Caco-2 (cell line): ENCODE measurements around the gene RAP1GDS1. TPM values are rescaled to one million over a fixed set of nuclear protein-coding genes. Genes with fewer than 3 reads are reported as not detected.

Experiments used
- BruUV-seq: library from RNA; stranded (reverse); fragments of 400-500 nt; replicated peaks from 2 replicates; lab custom pipeline; 2021; lab: Mats Ljungman, UMichigan
- CTCF ChIA-PET: fragments of 300-600 bp; sonication (Branson Sonifier 250); formaldehyde crosslinking; loops from one replicate; lab custom pipeline; 2022; ENCODE audit warnings: antibody characterized with exemption; lab: Charles Lee
- POLR2A ChIA-PET: fragments of 300-600 bp; sonication (Branson Sonifier 250); formaldehyde crosslinking; loops from one replicate; lab custom pipeline; 2022; ENCODE audit warnings: antibody characterized with exemption; lab: Charles Lee
- DNase-seq, 2 experiments: peaks; one replicate each; pipeline versions ENCODE4 v3.0.0 to v3.0.0-alpha.2; 2020 to 2022
- H3K27me3 ChIP-seq: replicated peaks from 2 replicates; pipeline ENCODE4 v1.6.0; 2011; ENCODE audit warnings: low read length; ENCODE audit not compliant: control insufficient read depth, insufficient read depth
- H3K36me3 ChIP-seq: 2 replicates; pipeline ENCODE4 v1.5.1; 2011; ENCODE audit warnings: low read length; ENCODE audit not compliant: control insufficient read depth, insufficient read depth
- H3K4me1 ChIP-seq: fragments of 250-450 bp; sonication (Bioruptor Pico); 2 replicates; pipeline ENCODE4 v1.5.1; 2020; ENCODE audit warnings: mild to moderate bottlenecking
- H3K4me3 ChIP-seq: 2 replicates; pipeline ENCODE4 v1.5.1; 2011; ENCODE audit warnings: low read depth, mild to moderate bottlenecking, control low read depth, low read length
- H3K9me3 ChIP-seq: fragments of 250-450 bp; sonication (Bioruptor Pico); 2 replicates; pipeline ENCODE4 v1.5.1; 2020; ENCODE audit warnings: mild to moderate bottlenecking, moderate library complexity
- H3K27ac Mint-ChIP-seq: one replicate; pipeline ENCODE4 v1.8.0; 2022; ENCODE audit warnings: mixed read lengths; ENCODE audit not compliant: unreplicated experiment
- H3K27me3 Mint-ChIP-seq: one replicate; pipeline ENCODE4 v1.8.0; 2022; ENCODE audit warnings: mixed read lengths; ENCODE audit not compliant: insufficient read depth, unreplicated experiment
- H3K36me3 Mint-ChIP-seq: one replicate; pipeline ENCODE4 v1.8.0; 2022; ENCODE audit warnings: mild to moderate bottlenecking, mixed read lengths; ENCODE audit not compliant: insufficient read depth, unreplicated experiment
- H3K4me1 Mint-ChIP-seq: one replicate; pipeline ENCODE4 v1.8.0; 2022; ENCODE audit warnings: low read depth, mixed read lengths; ENCODE audit not compliant: unreplicated experiment
- H3K4me3 Mint-ChIP-seq: one replicate; pipeline ENCODE4 v1.8.0; 2022; ENCODE audit warnings: mild to moderate bottlenecking, moderate library complexity, mixed read lengths; ENCODE audit not compliant: unreplicated experiment
- H3K9me3 Mint-ChIP-seq: one replicate; pipeline ENCODE4 v1.8.0; 2022; ENCODE audit warnings: mixed read lengths; ENCODE audit not compliant: unreplicated experiment
- CTCF ChIP-seq, 2 experiments: fragments of 200-600 bp in 1 of 2; IDR thresholded peaks; 1 replicate in 1 of 2; 2 replicates in 1 of 2; pipeline versions ENCODE4 v1.5.1 to v1.8.0; 2011 to 2022; ENCODE audit warnings: antibody characterized with exemption in 1 of 2, control low read depth in 1 of 2, inconsistent platforms in 1 of 2, low read depth in 1 of 2, low read length in 1 of 2, mild to moderate bottlenecking in 1 of 2, moderate library complexity in 1 of 2; ENCODE audit not compliant: insufficient read depth in 1 of 2, severe bottlenecking in 1 of 2, unreplicated experiment in 1 of 2
- intact Hi-C: fragments of 100-400 bp; cut with micrococcal nuclease; formaldehyde crosslinking; loops from one replicate; pipeline ENCODE4 v1.10.0; 2022; ENCODE audit not compliant: unreplicated experiment
- total RNA-seq: library from RNA; stranded (reverse); gene quantifications from 2 replicates; pipeline ENCODE4 v1.2.3, GENCODE V29; 2022

The RAP1GDS1 gene
- total RNA-seq, 1 experiment from 2014 or later = 45.5 TPM

- H3K9me3 Mint-ChIP-seq = no peaks in the 10 kb centered on the region
- intact Hi-C loops = loop anchor here (10.0 kb wide), 1 partner anchor 412 kb away; no protein-coding TSS in a partner anchor
- BruUV-seq = no TSS peak
- H3K36me3 Mint-ChIP-seq = no peaks in the 10 kb centered on the region
- H3K27me3 Mint-ChIP-seq = no peaks in the 10 kb centered on the region
- ChIA-PET CTCF (no interaction called here), POLR2A (no interaction called here)
- no peak for TF ChIP-seq CTCF (IDR thresholded peaks at IDR 0.05; ENCODE audit: insufficient read depth in 1 of 2, low read depth in 1 of 2, low read length in 1 of 2, severe bottlenecking in 1 of 2, unreplicated experiment in 1 of 2)
- Histone ChIP-seq H3K4me3 (no peak overlapping the region), H3K4me1 (no peaks in the 10 kb centered on the region), H3K36me3 (no peaks in the 10 kb centered on the region), H3K9me3 (no peaks in the 10 kb centered on the region), H3K27me3 (no peaks in the 10 kb centered on the region)
- no peak overlapping the region for H3K4me3 Mint-ChIP-seq
- DNase-seq = no peak
- H3K27ac Mint-ChIP-seq = no peak overlapping the region
- no peaks in the 10 kb centered on the region for H3K4me1 Mint-ChIP-seq
Measured at GRCh38 chr4:98462487-98462886, 201.3 kb downstream of the RAP1GDS1 start.

- intact Hi-C loops = loop anchor here (1.0 to 10.0 kb wide), 10 partner anchors 158 to 996 kb away; partner anchors contain the start of gene TSPAN5
- Mint-ChIP-seq H3K27me3 (no peaks in the 10 kb centered on the region), H3K4me3 (peak overlapping the region; percentile 78), H3K36me3 (peaks cover 21% of the 10 kb centered on the region), H3K27ac (peak overlapping the region; percentile 55), H3K9me3 (no peaks in the 10 kb centered on the region), H3K4me1 (no peaks in the 10 kb centered on the region)
- DNase-seq = no peak
- ChIA-PET CTCF (interaction anchor here (0.6 to 1.8 kb wide), 14 partner anchors 10 to 528 kb away, joined by 3 to 11 read pairs (median 4); partner anchors contain the start of genes EIF4E, METAP1 and TSPAN5), POLR2A (interaction anchor here (0.5 kb wide), 1 partner anchor 372 kb away, joined by 4 read pairs; no protein-coding TSS in a partner anchor)
- no peak overlapping the region for H3K4me3 ChIP-seq
- no TSS peak for BruUV-seq
- TF ChIP-seq CTCF (IDR thresholded peaks at IDR 0.05; ENCODE audit: insufficient read depth in 1 of 2, low read depth in 1 of 2, low read length in 1 of 2, severe bottlenecking in 1 of 2, unreplicated experiment in 1 of 2) = no peak
- H3K36me3 ChIP-seq = no peaks in the 10 kb centered on the region
- no peaks in the 10 kb centered on the region for H3K9me3 ChIP-seq
- no peaks in the 10 kb centered on the region; the same call in 1 of the 2 replicates for H3K4me1 ChIP-seq
- no peaks in the 10 kb centered on the region for H3K27me3 ChIP-seq
Measured at GRCh38 chr4:98466868-98467599, 205.8 kb downstream of the RAP1GDS1 start.

- Mint-ChIP-seq H3K4me3 (peak overlapping the region; percentile 78), H3K9me3 (no peaks in the 10 kb centered on the region), H3K27me3 (no peaks in the 10 kb centered on the region), H3K27ac (peak overlapping the region; percentile 55), H3K36me3 (peaks cover 25% of the 10 kb centered on the region), H3K4me1 (no peaks in the 10 kb centered on the region)
- no TSS peak for BruUV-seq
- CTCF ChIA-PET = interaction anchor here (0.6 to 1.8 kb wide), 20 partner anchors 9 to 995 kb away, joined by 3 to 11 read pairs (median 3); partner anchors contain the start of genes EIF4E, METAP1 and TSPAN5
- POLR2A ChIA-PET = interaction anchor here (0.5 kb wide), 1 partner anchor 372 kb away, joined by 4 read pairs; no protein-coding TSS in a partner anchor
- Histone ChIP-seq H3K4me1 (no peaks in the 10 kb centered on the region; the same call in 1 of the 2 replicates), H3K36me3 (no peaks in the 10 kb centered on the region), H3K4me3 (peak overlapping the region; percentile 42), H3K27me3 (no peaks in the 10 kb centered on the region), H3K9me3 (no peaks in the 10 kb centered on the region)
- peak; percentile 82 to 84 for DNase-seq
- intact Hi-C loops = loop anchor here (1.0 to 10.0 kb wide), 10 partner anchors 157 to 995 kb away; partner anchors contain the start of gene TSPAN5
- peak; percentile 42 to 67 for TF ChIP-seq CTCF (IDR thresholded peaks at IDR 0.05; ENCODE audit: insufficient read depth in 1 of 2, low read depth in 1 of 2, low read length in 1 of 2, severe bottlenecking in 1 of 2, unreplicated experiment in 1 of 2)
Measured at GRCh38 chr4:98467627-98468072, 206.5 kb downstream of the RAP1GDS1 start.
